Measurements from ENCODE around the gene RNF13. TPM values are rescaled to one million over a fixed set of nuclear protein-coding genes. Genes with fewer than 3 reads are reported as not detected.

The RNF13 gene
- total RNA-seq, 4 donors from 2014 or later = 62.3 to 106 (median 91.1) TPM

- Histone ChIP-seq H3K36me3 (peaks cover 0 to 7% of the 10 kb centered on the region in 2 donors), H3K27ac (no peak overlapping the region), H3K9me3 (peaks cover 0 to 3% (median 0%) of the 10 kb centered on the region in 3 donors), H3K4me1 (peaks cover 0 to under 1% (median 0%) of the 10 kb centered on the region in 3 donors), H3K27me3 (no peaks in the 10 kb centered on the region), H3K4me3 (no peak overlapping the region)
- no peak for ATAC-seq
- 81 to 88% methylated on average over 2 of the region's 2 CpGs for WGBS, 2 donors (ENCODE audit: low coverage in 1 of 2)
- TF ChIP-seq POLR2A (IDR thresholded peaks at IDR 0.05) (no peak), POLR2AphosphoS5 (IDR thresholded peaks at IDR 0.05) (no peak), CTCF (IDR thresholded peaks at IDR 0.05) (no peak), EP300 (IDR thresholded peaks at IDR 0.05) (no peak)
Measured at GRCh38 chr3:149949181-149949580, 136.2 kb downstream of the RNF13 start.

- H3K9me3 ChIP-seq = no peaks in the 10 kb centered on the region
- H3K36me3 ChIP-seq = peaks cover 0 to under 1% of the 10 kb centered on the region in 2 donors
- WGBS, 2 donors (ENCODE audit: low coverage in 1 of 2) = 43 to 83% methylated on average over 1 of the region's 1 CpG
- ATAC-seq = no peak
- peaks cover 0 to 21% (median 4%) of the 10 kb centered on the region in 3 donors for H3K4me1 ChIP-seq
- H3K27ac ChIP-seq = no peak overlapping the region
- H3K4me3 ChIP-seq = no peak overlapping the region
- no peaks in the 10 kb centered on the region for H3K27me3 ChIP-seq
- no peak for TF ChIP-seq POLR2A (IDR thresholded peaks at IDR 0.05)
- no peak for TF ChIP-seq EP300 (IDR thresholded peaks at IDR 0.05)
- no peak for TF ChIP-seq CTCF (IDR thresholded peaks at IDR 0.05)
- TF ChIP-seq POLR2AphosphoS5 (IDR thresholded peaks at IDR 0.05) = no peak
Measured at GRCh38 chr3:149954812-149955211, 141.8 kb downstream of the RNF13 start.

- no peak for ATAC-seq
- TF ChIP-seq POLR2AphosphoS5 (IDR thresholded peaks at IDR 0.05) (no peak), CTCF (IDR thresholded peaks at IDR 0.05) (no peak), POLR2A (IDR thresholded peaks at IDR 0.05) (no peak), EP300 (IDR thresholded peaks at IDR 0.05) (no peak)
- H3K4me1 ChIP-seq = peaks cover 0 to 21% (median 4%) of the 10 kb centered on the region in 3 donors
- whole genome bisulfite sequencing, 2 donors (ENCODE audit: low coverage in 1 of 2) = 64 to 83% methylated on average over 2 of the region's 2 CpGs
- H3K9me3 ChIP-seq = no peaks in the 10 kb centered on the region
- H3K4me3 ChIP-seq = no peak overlapping the region
- no peak overlapping the region for H3K27ac ChIP-seq
- H3K36me3 ChIP-seq = peaks cover 0 to 7% of the 10 kb centered on the region in 2 donors
- H3K27me3 ChIP-seq = no peaks in the 10 kb centered on the region
Measured at GRCh38 chr3:149955449-149955848, 142.4 kb downstream of the RNF13 start.

- TF ChIP-seq POLR2A (IDR thresholded peaks at IDR 0.05) (no peak), EP300 (IDR thresholded peaks at IDR 0.05) (no peak), CTCF (IDR thresholded peaks at IDR 0.05) (no peak), POLR2AphosphoS5 (IDR thresholded peaks at IDR 0.05) (no peak)
- Histone ChIP-seq H3K4me3 (no peak overlapping the region), H3K27ac (no peak overlapping the region), H3K9me3 (no peaks in the 10 kb centered on the region), H3K4me1 (peaks cover 0 to 21% (median 4%) of the 10 kb centered on the region in 3 donors), H3K27me3 (no peaks in the 10 kb centered on the region), H3K36me3 (peaks cover 0 to 18% of the 10 kb centered on the region in 2 donors)
- ATAC-seq = no peak
- WGBS, 2 donors (ENCODE audit: low coverage in 1 of 2) = 94 to 96% methylated on average over 3 of the region's 3 CpGs
Measured at GRCh38 chr3:149957361-149958125, 144.5 kb downstream of the RNF13 start.
